Myocyte (in vitro differentiated cells): ENCODE measurements around the gene CYP3A4. TPM values are rescaled to one million over a fixed set of nuclear protein-coding genes. Genes with fewer than 3 reads are reported as not detected.
A peak's percentile ranks its signal among the peaks of the same experiment; 100 is the strongest.
"Not testable (repeated sequence)": the region's sequence is repeated elsewhere in the genome, so short reads cannot be mapped to it uniquely, and the experiment has no call there.

ENCODE experiments used
- DNase-seq: peaks from one replicate; pipeline ENCODE4 v3.0.0-alpha.2; 2012; ENCODE audit warnings: low read depth
- total RNA-seq: library from RNA; depleted of rRNA; stranded (reverse); fragments of >200 nt; gene quantifications from 2 replicates; pipeline ENCODE4 v1.2.3, GENCODE V29; 2014

Gene CYP3A4
- total RNA-seq, 1 donor from 2014 or later = 0.11 TPM

- no peak for DNase-seq
Observed at GRCh38 chr7:99755085-99755484, 28.9 kb downstream of the CYP3A4 start.

DNA sequence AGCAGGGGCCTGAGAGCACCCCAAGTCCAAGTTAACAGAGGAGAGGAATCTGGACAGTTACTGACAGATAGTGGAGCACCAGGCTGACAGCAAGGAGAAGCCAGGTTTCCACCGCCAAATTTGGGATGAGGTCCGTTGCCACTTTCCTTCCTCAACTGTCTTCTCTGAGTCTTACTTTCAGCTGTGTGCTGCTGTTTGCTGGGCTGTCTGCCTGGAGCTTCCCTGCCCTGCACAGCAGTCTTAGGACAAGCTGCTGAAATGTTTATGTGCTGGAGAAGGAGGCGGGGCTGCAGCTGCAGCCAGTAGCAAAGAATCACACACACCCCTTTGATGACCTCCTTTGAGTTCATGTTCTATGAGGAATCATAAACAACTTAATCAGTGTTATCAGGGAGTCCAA lies 31.6 kb downstream of the CYP3A4 start:
- no peak for DNase-seq

- not testable (repeated sequence) for DNase-seq
Observed at GRCh38 chr7:99751322-99752052, 32.5 kb downstream of the CYP3A4 start.

DNA sequence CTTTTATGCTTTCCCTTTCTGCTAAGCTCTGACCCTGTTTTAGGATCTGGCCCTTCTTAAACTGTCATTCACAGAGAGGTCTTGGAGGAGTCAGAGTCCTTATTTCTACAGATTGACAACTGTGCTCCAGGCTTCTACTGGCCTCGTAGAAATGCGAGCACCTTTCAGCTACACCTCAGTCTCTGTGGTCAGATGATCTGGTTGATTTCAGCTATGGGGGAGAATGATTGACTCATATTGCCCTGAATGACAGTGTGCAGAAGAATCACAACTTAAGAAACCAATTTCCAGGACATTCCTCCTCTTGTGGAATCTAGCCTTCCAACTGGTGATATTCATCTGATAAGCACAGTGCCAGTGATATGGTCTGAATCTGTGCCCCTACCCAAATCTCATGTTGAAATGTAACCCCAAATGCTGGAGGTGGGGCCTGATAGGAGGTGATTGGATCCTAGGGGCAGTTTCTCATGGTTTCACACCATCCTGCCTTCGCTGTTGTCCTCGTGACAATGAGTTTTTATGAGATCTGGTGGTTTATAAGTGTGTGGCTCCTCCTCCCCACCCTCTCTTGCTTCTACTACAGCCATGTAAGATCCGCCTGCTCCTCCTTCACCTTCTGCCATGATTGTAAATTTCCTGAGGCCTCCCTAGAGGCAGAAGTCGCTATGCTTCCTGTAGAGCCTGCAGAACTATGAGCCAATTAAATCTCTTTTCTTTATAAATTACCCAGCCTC lies 35.0 kb downstream of the CYP3A4 start:
- no peak for DNase-seq

DNA sequence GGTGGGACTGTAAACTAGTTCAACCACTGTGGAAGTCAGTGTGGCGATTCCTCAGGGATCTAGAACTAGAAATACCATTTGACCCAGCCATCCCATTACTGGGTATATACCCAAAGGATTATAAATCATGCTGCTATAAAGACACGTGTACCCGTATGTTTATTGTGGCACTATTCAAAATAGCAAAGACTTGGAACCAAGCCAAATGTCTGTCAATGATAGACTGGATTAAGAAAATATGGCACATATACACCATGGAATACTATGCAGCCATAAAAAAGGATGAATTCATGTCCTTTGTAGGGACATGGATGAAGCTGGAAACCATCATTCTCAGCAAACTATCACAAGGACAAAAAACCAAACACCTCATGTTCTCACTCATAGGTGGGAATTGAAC lies 37.1 kb downstream of the CYP3A4 start:
- DNase-seq = not testable (repeated sequence)

- not testable (repeated sequence) for DNase-seq
Observed at GRCh38 chr7:99745395-99745794, 38.6 kb downstream of the CYP3A4 start.

DNA sequence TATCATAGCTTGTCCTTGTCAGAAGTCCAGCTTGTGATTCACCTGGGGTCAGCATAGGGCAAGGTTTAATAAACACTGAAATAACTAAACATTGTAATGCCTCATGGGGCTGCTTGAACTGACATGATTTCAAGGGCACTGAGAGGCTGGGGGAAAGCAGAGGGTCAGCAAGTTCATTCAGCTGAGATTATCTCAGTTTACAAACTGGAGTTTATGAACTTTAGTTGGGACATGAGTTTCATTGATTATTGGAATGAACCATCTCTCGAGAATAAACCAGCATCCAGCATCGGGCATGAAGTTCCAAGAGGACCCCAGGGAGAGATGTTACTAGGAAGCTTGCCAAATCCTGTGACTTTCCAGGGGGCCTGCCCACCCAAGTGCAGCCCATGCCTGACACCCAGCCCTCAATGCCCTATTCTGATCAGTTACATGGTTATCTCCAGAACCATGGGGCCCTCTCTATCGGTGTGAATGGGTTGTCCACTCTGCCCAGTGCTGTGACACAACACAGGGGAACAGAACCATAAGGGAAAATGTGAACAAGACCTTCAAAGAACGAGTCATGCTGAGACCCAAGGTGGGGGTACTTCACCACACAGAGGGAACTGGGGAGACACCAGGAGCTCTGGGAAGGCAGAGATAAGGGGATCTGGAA lies 41.1 kb downstream of the CYP3A4 start:
- no peak for DNase-seq

GRCh38 chr7:99741441-99741795 lies 42.6 kb downstream of the CYP3A4 start:
- peak; percentile 91 for DNase-seq

- DNase-seq = peak; percentile 99
Observed at GRCh38 chr7:99740573-99741440, 43.2 kb downstream of the CYP3A4 start.

GRCh38 chr7:99739699-99740572 lies 44.0 kb downstream of the CYP3A4 start:
- DNase-seq = no peak

GRCh38 chr7:99737726-99738125 lies 46.3 kb downstream of the CYP3A4 start:
- no peak for DNase-seq

- DNase-seq = not testable (repeated sequence)
Observed at GRCh38 chr7:99736667-99737066, 47.3 kb downstream of the CYP3A4 start.

DNA sequence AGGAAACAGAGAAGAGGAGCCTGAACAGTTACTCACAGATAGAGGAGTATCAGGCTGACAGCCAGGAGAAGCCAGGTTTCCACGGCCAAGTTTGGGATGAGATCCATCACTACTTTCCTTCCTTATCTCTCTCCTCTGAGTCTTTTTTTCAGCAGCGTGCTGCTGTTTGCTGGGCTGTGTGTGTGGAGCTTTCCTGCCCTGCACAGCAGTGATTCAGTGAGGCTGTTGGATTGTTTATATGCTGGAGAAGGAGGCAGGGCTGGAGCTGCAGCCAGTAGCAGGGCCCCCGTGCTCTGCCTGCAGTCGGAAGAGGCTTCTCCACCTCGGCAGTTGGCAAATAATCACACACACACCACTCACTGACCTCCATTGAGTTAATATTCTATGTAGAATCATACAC lies 49.0 kb downstream of the CYP3A4 start, which contains the start of gene CYP3A7:
TSS of gene CYP3A7 (minus strand) at position 210 of the 400 bp plus-strand sequence. CDS start at position 107, 103 bp downstream.
- no peak for DNase-seq

- no peak for DNase-seq
Observed at GRCh38 chr7:99733448-99733847, 50.5 kb downstream of the CYP3A4 start.

DNA sequence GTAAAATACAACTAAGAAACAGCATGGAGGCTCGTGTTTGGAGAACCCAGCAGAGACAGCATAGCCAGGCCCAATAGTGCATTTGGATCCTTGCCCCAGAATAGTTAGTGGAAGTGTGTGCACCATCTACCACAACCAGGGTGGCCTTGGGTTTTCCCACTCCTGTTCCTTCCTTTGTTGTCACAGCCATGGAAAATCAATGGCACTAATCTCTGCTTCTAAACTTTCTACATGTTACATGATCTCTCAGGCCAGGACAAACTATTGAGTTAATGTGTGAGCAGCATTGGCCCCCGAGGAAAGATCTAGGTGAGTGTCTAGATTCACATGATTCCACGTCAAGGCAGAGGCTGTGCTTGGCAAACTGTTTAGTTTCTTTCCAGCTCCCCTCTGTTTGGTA lies 51.0 kb downstream of the CYP3A4 start:
- no peak for DNase-seq

GRCh38 chr7:99731638-99732374 lies 52.2 kb downstream of the CYP3A4 start:
- no peak for DNase-seq

- no peak for DNase-seq
Observed at GRCh38 chr7:99730992-99731391, 53.0 kb downstream of the CYP3A4 start.

DNA sequence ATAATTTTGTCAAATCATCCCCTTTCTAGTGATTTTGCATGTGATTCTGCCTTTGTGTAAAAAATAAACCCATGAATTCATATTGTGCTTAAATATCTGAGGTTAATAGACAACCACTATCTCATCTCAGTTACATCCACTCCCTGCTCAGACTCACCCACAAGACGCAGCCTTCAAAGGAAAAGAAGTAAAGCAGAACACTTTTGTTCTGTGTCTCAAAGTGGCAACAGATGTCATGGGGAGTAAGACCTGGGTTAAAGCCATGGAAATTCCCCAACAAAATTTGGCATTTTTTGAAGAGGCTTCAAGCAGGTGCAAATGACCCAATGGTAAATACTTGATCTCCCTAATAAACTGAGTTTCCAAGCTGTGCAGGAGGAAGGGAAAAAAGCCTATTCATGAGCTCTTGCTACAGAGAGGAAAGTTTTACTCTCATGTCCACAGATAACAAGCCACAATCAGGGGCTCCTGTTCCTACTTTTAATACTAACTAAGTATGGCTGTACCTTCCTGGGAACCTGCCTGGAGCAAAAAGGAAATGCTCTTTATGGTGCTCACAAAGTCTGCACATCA lies 53.7 kb downstream of the CYP3A4 start:
- peak; percentile 77 for DNase-seq
